ENCODE measurements around the gene HOXA9. TPM values are rescaled to one million over a fixed set of nuclear protein-coding genes. Genes with fewer than 3 reads are reported as not detected.

HOXA9 gene
- total and polyA plus RNA-seq, 10 of the 15 experiments (the other 5 are each of a cell fraction or from before 2014, with no cell fraction given): not detected

- Histone ChIP-seq H3K9me3 (replicated peaks; ENCODE audit: control insufficient read depth, insufficient read depth, low read length) (no peaks in the 10 kb centered on the region; the same call in 2 of the 3 replicates), H2AFZ (ENCODE audit: control insufficient read depth, low read depth, low read length) (no peak overlapping the region), H3K79me2 (ENCODE audit: control insufficient read depth, insufficient read depth, low read length) (no peaks in the 10 kb centered on the region), H3K36me3 (ENCODE audit: control insufficient read depth in 2 of 2, insufficient read depth in 2 of 2, low read length in 1 of 2) (no peaks in the 10 kb centered on the region), H3K27me3 (replicated peaks in 1 of 2; ENCODE audit: control insufficient read depth in 2 of 2, insufficient read depth in 2 of 2, low read length in 1 of 2) (peaks cover 29 to 54% of the 10 kb centered on the region in 2 experiments), H3K4me2 (ENCODE audit: control insufficient read depth, insufficient read depth) (no peak overlapping the region), H4K20me1 (ENCODE audit: control insufficient read depth, insufficient read depth) (no peaks in the 10 kb centered on the region), H3K27ac (ENCODE audit: control insufficient read depth, insufficient read depth) (no peak overlapping the region), H3K9ac (ENCODE audit: control insufficient read depth, insufficient read depth, low read length) (no peak overlapping the region), H3K4me1 (ENCODE audit: control insufficient read depth, insufficient read depth, low read length) (no peaks in the 10 kb centered on the region; the same call in 1 of the 2 replicates), H3K4me3 (no peak overlapping the region)
- intact Hi-C loops (cut with micrococcal nuclease; ENCODE audit: unreplicated experiment) (no loop called here), in situ Hi-C loops (cut with MboI) (loop anchor here (5.0 kb wide), 1 partner anchor 719 kb away; no protein-coding TSS in a partner anchor)
- TF ChIP-seq PML (IDR thresholded peaks at IDR 0.05; ENCODE audit: low read length): no peak
- no peak for TF ChIP-seq POLR2AphosphoS5 (IDR thresholded peaks at IDR 0.05; ENCODE audit: low read length)
- TF ChIP-seq PRDM15 (CRISPR knock-in tag; IDR thresholded peaks at IDR 0.05): no peak
- TF ChIP-seq TCF12 (IDR thresholded peaks at IDR 0.05; ENCODE audit: low read depth, low read length): no peak
- TF ChIP-seq BRCA1 (IDR thresholded peaks at IDR 0.05; ENCODE audit: low read depth, low read length): no peak
- no peak for TF ChIP-seq NR2F1 (conservative IDR thresholded peaks at IDR 0.05)
- no peak for TF ChIP-seq KDM1A (IDR thresholded peaks at IDR 0.05; ENCODE audit: borderline replicate concordance)
- TF ChIP-seq STAT1 (conservative IDR thresholded peaks at IDR 0.05): no peak
- no peak for TF ChIP-seq LARP7 (IDR thresholded peaks at IDR 0.05)
- TF ChIP-seq EP300 (IDR thresholded peaks at IDR 0.05; ENCODE audit: borderline replicate concordance in 1 of 2, control insufficient read depth in 1 of 2, low read depth in 2 of 2, low read length in 2 of 2): no peak
- TF ChIP-seq ZNF24 (IDR thresholded peaks at IDR 0.05): no peak
- TF ChIP-seq ZSCAN29 (IDR thresholded peaks at IDR 0.05): no peak
- TF ChIP-seq RBBP5 (conservative IDR thresholded peaks at IDR 0.05): no peak
- TF ChIP-seq GABPA (IDR thresholded peaks at IDR 0.05; ENCODE audit: low read depth): no peak
- BruUV-seq (replicated peaks): no TSS peak
- CTCF ChIA-PET: interaction anchor here (1.3 to 1.8 kb wide), 2 partner anchors 7 to 403 kb away, joined by 3 to 8 read pairs; no protein-coding TSS in a partner anchor
- POLR2A ChIA-PET: interaction anchor here (0.6 kb wide), 1 partner anchor 894 kb away, joined by 4 read pairs; no protein-coding TSS in a partner anchor
- SMC1A ChIA-PET (ENCODE audit: uncharacterized antibody, unreplicated experiment): no interaction called here
- WGBS (ENCODE audit: insufficient coverage, insufficient replicate concordance, low lambda C conversion rate, missing lambda C conversion rate): 18% methylated on average over 10 of the region's 10 CpGs
- RAD21 ChIA-PET (ENCODE audit: unreplicated experiment): no interaction called here
- no peak for FAIRE-seq
- no peak for DNase-seq (ENCODE audit: low read depth, low spot score)
- no peak for ATAC-seq
Measured at GRCh38 chr7:27203365-27203953, 38.1 kb upstream of the HOXA9 start.

Data from GM12878 (cell line).